ENCODE data around the gene NPLOC4. TPM values are rescaled to one million over a fixed set of nuclear protein-coding genes. Genes with fewer than 3 reads are reported as not detected.

NPLOC4 gene
- total and polyA plus RNA-seq, 2 of the 13 experiments (the other 11 are each of a cell fraction or from before 2014, with no cell fraction given) = 57.0 to 97.0 TPM

GRCh38 chr17:81537856-81538555 is 98.9 kb downstream of the NPLOC4 start (continued):
- TF ChIP-seq ZNF318 (CRISPR knock-in tag; IDR thresholded peaks at IDR 0.05) = no peak

- H4K20me1 ChIP-seq (ENCODE audit: insufficient read depth, low read length) = no peaks in the 10 kb centered on the region
- H3K27me3 ChIP-seq (ENCODE audit: control insufficient read depth in 1 of 2, insufficient read depth in 2 of 2, low read length in 2 of 2) = no peaks in the 10 kb centered on the region
- 74% methylated on average over 7 of the region's 17 CpGs for WGBS (ENCODE audit: low lambda C conversion rate)
- no peak overlapping the region for H3K9ac ChIP-seq (ENCODE audit: insufficient read depth, low read depth, low read length)
- DNase-seq (ENCODE audit: low spot score) (no peak), FAIRE-seq (peak; percentile 28), ATAC-seq (peak; percentile 68)
- peaks cover 13% of the 10 kb centered on the region for H3K4me1 ChIP-seq (ENCODE audit: insufficient read depth, low read length)
- no peaks in the 10 kb centered on the region for H3K9me3 ChIP-seq (ENCODE audit: low read length)
- in situ Hi-C loops (cut with HindIII; ENCODE audit: extremely low pct_ligation_motif_present, low pct_unique_long_range_greater_than_20kb) = no loop called here
- no TSS peak for BruUV-seq (replicated peaks)
- no peak overlapping the region for H3K27ac ChIP-seq (ENCODE audit: extremely low read length, insufficient read depth, low read length)
- intact Hi-C loops (cut with micrococcal nuclease; ENCODE audit: unreplicated experiment) = no loop called here
- H2AFZ ChIP-seq (ENCODE audit: low read length) = no peak overlapping the region
- no peak overlapping the region for H3K4me2 ChIP-seq (ENCODE audit: low read depth, low read length)
- H3K79me2 ChIP-seq (ENCODE audit: insufficient read depth, low read length) = no peaks in the 10 kb centered on the region
- CTCF ChIA-PET (ENCODE audit: low intra/inter-chr PET ratio, low total read pairs) = interaction anchor here (1.9 kb wide), 1 partner anchor 284 kb away, joined by 8 read pairs; no protein-coding TSS in a partner anchor
- peaks cover 4 to 16% of the 10 kb centered on the region in 2 experiments for H3K36me3 ChIP-seq (replicated peaks in 1 of 2; ENCODE audit: control insufficient read depth in 1 of 2, insufficient read depth in 2 of 2, low read length in 2 of 2)
- H3K4me3 ChIP-seq (replicated peaks in 1 of 3; ENCODE audit: insufficient read depth in 1 of 3, low read depth in 2 of 3, low read length in 3 of 3) = no peak overlapping the region
- POLR2A ChIA-PET = interaction anchor here (0.7 to 1.4 kb wide), 2 partner anchors 22 to 25 kb away, joined by 3 to 5 read pairs; partner anchors contain the start of gene ACTG1
- TF ChIP-seq ZZZ3 (CRISPR knock-in tag; IDR thresholded peaks at IDR 0.05; ENCODE audit: borderline replicate concordance) = no peak
- TF ChIP-seq ZNF275 (CRISPR knock-in tag; IDR thresholded peaks at IDR 0.05; ENCODE audit: borderline replicate concordance) = no peak
- no peak for TF ChIP-seq SRSF9 (IDR thresholded peaks at IDR 0.05; ENCODE audit: borderline replicate concordance, insufficient read depth, low read depth, low read length, poor library complexity, severe bottlenecking)
- no peak for TF ChIP-seq ZNF207 (IDR thresholded peaks at IDR 0.05; ENCODE audit: borderline replicate concordance)
- TF ChIP-seq DR1 (CRISPR knock-in tag; IDR thresholded peaks at IDR 0.05) = no peak
- TF ChIP-seq NCOA1 (CRISPR knock-in tag; IDR thresholded peaks at IDR 0.05) = no peak
- no peak for TF ChIP-seq RORA (CRISPR knock-in tag; IDR thresholded peaks at IDR 0.05)
- peak; percentile 35 for TF ChIP-seq XRCC5 (optimal IDR thresholded peaks at IDR 0.05; ENCODE audit: low read length)
- TF ChIP-seq SOX6 (IDR thresholded peaks at IDR 0.05) = no peak
- TF ChIP-seq SOX6 (CRISPR knock-in tag; IDR thresholded peaks at IDR 0.05) = no peak
- no peak for TF ChIP-seq ASH2L (IDR thresholded peaks at IDR 0.05; ENCODE audit: insufficient read length, low read depth, low read length)
- TF ChIP-seq FOXJ3 (CRISPR knock-in tag; IDR thresholded peaks at IDR 0.05; ENCODE audit: borderline replicate concordance) = no peak
Observed at GRCh38 chr17:81537343-81537855, 99.5 kb downstream of the NPLOC4 start.

Measured in HepG2 (cell line).